SKM-1 treated with dmso at 0.1 percent for 144 hours (cell line): Measurements from ENCODE around the gene STX16.
"Not testable (repeated sequence)": the region's sequence is repeated elsewhere in the genome, so short reads cannot be mapped to it uniquely, and the experiment has no call there.

Experiments
- DNase-seq: peaks from one replicate; lab custom pipeline; 2025; ENCODE audit not compliant: unreplicated experiment; lab: John Stamatoyannopoulos, UW

The STX16 gene

GRCh38 chr20:58721951-58722778 is 71.1 kb downstream of the STX16 start:
- no peak for DNase-seq

- DNase-seq: no peak
Observed at GRCh38 chr20:58722877-58723627, 72.0 kb downstream of the STX16 start.

DNA sequence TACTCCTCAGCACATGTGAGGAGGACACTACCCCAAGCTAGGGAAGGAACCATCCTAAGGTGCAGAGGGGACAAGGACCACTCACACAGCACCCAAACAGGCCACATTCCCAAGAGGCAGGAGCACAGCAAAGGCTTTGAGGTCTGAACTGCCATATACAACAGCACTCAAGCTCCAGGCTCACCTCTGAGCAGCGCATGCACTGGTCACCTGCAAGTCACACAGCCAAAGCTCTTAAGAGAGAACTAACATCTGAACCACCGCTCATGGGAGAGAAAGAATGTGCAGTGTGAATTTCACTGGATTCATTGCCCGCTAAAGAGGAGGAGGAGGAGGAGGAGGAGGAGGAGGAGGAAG is 72.5 kb downstream of the STX16 start:
- no peak for DNase-seq

DNA sequence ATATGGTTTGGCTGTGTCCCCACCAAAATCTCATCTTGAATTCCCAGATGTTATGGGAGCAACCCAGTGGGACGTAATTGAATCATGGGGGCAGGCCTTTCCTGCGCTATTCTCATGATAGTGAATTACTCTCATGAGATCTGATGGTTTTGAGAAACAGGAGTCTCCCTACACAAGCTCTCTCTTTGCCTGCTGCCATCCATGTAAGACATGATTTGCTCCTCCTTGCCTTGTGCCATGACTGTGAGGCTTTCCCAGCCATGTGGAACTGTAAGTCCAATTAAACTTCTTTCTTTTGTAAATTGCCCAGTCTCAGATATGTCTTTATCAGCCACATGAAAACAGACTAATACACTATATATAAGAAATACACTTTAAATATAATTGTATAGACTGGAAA is 75.1 kb downstream of the STX16 start:
- not testable (repeated sequence) for DNase-seq
